ENCODE results near the gene RPS15.

DNA sequence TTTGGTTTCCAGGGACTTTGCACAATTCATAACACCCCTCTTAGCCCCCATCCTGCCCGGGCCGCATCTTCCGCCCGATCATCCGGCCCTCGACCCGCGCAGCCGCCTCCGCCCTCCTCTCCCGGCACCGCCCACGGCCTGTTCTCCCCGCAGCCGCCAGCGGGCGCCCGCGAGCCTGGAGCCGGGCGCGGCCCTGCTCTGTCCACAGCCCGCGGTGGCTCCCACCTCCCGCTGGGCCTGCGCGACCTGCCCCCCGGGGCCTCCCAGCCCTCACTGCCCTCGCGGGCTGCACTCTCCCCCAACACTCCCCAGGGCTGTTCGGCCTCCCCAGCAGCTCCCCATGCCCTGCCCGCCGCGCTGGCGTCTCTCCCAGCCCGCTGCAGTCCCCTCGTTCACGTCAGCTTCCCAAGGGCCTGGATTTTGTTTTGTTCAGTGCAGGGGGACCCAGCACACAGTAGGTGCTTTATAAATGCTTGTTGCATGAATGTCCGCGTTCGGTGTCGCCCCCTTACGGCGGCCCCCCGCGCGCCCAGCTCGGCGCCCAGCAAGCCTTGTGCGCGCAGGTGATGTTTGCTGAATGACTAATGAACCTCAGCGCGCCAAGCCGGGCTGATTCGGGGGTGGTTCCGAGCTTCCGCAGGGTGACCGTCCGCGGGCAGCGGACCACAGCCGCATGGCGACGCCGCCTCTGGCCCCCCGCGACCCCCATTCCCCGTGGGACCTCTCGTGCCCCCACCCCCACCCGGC lies 7.2 kb downstream of the RPS15 start:
- TF ChIP-seq, protein P1, sequence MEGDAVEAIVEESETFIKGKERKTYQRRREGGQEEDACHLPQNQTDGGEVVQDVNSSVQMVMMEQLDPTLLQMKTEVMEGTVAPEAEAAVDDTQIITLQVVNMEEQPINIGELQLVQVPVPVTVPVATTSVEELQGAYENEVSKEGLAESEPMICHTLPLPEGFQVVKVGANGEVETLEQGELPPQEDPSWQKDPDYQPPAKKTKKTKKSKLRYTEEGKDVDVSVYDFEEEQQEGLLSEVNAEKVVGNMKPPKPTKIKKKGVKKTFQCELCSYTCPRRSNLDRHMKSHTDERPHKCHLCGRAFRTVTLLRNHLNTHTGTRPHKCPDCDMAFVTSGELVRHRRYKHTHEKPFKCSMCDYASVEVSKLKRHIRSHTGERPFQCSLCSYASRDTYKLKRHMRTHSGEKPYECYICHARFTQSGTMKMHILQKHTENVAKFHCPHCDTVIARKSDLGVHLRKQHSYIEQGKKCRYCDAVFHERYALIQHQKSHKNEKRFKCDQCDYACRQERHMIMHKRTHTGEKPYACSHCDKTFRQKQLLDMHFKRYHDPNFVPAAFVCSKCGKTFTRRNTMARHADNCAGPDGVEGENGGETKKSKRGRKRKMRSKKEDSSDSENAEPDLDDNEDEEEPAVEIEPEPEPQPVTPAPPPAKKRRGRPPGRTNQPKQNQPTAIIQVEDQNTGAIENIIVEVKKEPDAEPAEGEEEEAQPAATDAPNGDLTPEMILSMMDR (IDR thresholded peaks at IDR 0.05; ENCODE audit: insufficient read depth, low read length), result peak; percentile 41
- TF ChIP-seq, protein P2, sequence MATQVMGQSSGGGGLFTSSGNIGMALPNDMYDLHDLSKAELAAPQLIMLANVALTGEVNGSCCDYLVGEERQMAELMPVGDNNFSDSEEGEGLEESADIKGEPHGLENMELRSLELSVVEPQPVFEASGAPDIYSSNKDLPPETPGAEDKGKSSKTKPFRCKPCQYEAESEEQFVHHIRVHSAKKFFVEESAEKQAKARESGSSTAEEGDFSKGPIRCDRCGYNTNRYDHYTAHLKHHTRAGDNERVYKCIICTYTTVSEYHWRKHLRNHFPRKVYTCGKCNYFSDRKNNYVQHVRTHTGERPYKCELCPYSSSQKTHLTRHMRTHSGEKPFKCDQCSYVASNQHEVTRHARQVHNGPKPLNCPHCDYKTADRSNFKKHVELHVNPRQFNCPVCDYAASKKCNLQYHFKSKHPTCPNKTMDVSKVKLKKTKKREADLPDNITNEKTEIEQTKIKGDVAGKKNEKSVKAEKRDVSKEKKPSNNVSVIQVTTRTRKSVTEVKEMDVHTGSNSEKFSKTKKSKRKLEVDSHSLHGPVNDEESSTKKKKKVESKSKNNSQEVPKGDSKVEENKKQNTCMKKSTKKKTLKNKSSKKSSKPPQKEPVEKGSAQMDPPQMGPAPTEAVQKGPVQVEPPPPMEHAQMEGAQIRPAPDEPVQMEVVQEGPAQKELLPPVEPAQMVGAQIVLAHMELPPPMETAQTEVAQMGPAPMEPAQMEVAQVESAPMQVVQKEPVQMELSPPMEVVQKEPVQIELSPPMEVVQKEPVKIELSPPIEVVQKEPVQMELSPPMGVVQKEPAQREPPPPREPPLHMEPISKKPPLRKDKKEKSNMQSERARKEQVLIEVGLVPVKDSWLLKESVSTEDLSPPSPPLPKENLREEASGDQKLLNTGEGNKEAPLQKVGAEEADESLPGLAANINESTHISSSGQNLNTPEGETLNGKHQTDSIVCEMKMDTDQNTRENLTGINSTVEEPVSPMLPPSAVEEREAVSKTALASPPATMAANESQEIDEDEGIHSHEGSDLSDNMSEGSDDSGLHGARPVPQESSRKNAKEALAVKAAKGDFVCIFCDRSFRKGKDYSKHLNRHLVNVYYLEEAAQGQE (IDR thresholded peaks at IDR 0.05; ENCODE audit: insufficient replicate concordance, low read depth), result no peak
- TF ChIP-seq GABPA (IDR thresholded peaks at IDR 0.05; ENCODE audit: low read depth) (no peak), POLR2AphosphoS5 (IDR thresholded peaks at IDR 0.05; ENCODE audit: low read depth) (no peak), SPI1 (IDR thresholded peaks at IDR 0.05; ENCODE audit: borderline replicate concordance, low read depth) (no peak)

All from HL-60 (cell line).